ENCODE measurements around the gene RNF167. TPM values are rescaled to one million over a fixed set of nuclear protein-coding genes. Genes with fewer than 3 reads are reported as not detected.

The RNF167 gene
- total and polyA plus RNA-seq, 2 of the 13 experiments (the other 11 are each of a cell fraction or from before 2014, with no cell fraction given), result 44.1 to 45.4 TPM

DNA sequence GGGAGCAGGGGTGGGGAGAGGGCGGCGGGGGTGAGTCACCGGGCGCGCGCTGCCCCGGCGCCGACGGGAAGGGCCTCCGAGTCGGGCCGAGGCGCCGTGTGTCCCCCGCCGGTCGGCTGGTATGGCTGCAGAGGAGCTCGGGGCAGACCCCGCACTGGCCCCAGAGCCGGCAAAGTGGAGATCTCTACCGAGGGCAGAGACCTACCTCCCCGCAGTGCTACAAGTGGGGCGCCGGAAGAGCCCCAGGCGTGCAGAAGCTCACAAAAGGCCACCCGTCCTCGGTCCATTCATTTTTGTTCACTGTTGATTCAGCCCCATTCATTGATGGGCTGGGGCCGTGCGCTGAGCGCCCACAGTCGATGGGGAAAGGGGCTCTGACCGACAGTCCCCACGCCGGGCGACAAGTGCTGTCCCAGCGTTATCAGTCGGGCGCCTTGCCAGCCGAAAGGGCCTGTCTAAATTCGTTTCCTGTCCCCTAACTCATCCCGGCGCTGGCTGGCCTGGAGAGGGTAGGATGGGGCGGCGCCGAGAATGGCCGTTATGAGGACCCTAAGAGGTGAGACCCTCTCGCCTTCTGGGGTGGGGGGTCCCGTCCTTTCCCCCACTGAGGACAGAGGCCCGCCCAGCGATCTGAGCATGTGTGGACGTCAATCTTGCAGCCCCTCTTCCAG lies 10.1 kb downstream of the RNF167 start (continued):
- no peak for TF ChIP-seq NPAS2 (CRISPR knock-in tag; IDR thresholded peaks at IDR 0.05; ENCODE audit: borderline replicate concordance)
- TF ChIP-seq TEAD3 (CRISPR knock-in tag; optimal IDR thresholded peaks at IDR 0.05; ENCODE audit: borderline replicate concordance), result no peak
- TF ChIP-seq NONO (IDR thresholded peaks at IDR 0.05), result no peak
- TF ChIP-seq NONO (CRISPR knock-in tag; conservative IDR thresholded peaks at IDR 0.05), result no peak
- TF ChIP-seq NR2F2 (IDR thresholded peaks at IDR 0.05; ENCODE audit: borderline replicate concordance, low read depth), result no peak
- TF ChIP-seq, protein P1, sequence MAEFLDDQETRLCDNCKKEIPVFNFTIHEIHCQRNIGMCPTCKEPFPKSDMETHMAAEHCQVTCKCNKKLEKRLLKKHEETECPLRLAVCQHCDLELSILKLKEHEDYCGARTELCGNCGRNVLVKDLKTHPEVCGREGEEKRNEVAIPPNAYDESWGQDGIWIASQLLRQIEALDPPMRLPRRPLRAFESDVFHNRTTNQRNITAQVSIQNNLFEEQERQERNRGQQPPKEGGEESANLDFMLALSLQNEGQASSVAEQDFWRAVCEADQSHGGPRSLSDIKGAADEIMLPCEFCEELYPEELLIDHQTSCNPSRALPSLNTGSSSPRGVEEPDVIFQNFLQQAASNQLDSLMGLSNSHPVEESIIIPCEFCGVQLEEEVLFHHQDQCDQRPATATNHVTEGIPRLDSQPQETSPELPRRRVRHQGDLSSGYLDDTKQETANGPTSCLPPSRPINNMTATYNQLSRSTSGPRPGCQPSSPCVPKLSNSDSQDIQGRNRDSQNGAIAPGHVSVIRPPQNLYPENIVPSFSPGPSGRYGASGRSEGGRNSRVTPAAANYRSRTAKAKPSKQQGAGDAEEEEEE (CRISPR knock-in tag; IDR thresholded peaks at IDR 0.05; ENCODE audit: borderline replicate concordance), result no peak
- no peak for TF ChIP-seq STAT5B (CRISPR knock-in tag; IDR thresholded peaks at IDR 0.05)
- TF ChIP-seq, protein P2, sequence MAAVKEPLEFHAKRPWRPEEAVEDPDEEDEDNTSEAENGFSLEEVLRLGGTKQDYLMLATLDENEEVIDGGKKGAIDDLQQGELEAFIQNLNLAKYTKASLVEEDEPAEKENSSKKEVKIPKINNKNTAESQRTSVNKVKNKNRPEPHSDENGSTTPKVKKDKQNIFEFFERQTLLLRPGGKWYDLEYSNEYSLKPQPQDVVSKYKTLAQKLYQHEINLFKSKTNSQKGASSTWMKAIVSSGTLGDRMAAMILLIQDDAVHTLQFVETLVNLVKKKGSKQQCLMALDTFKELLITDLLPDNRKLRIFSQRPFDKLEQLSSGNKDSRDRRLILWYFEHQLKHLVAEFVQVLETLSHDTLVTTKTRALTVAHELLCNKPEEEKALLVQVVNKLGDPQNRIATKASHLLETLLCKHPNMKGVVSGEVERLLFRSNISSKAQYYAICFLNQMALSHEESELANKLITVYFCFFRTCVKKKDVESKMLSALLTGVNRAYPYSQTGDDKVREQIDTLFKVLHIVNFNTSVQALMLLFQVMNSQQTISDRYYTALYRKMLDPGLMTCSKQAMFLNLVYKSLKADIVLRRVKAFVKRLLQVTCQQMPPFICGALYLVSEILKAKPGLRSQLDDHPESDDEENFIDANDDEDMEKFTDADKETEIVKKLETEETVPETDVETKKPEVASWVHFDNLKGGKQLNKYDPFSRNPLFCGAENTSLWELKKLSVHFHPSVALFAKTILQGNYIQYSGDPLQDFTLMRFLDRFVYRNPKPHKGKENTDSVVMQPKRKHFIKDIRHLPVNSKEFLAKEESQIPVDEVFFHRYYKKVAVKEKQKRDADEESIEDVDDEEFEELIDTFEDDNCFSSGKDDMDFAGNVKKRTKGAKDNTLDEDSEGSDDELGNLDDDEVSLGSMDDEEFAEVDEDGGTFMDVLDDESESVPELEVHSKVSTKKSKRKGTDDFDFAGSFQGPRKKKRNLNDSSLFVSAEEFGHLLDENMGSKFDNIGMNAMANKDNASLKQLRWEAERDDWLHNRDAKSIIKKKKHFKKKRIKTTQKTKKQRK (IDR thresholded peaks at IDR 0.05; ENCODE audit: low read length), result no peak
- no peak for TF ChIP-seq ZNF180 (CRISPR knock-in tag; IDR thresholded peaks at IDR 0.05; ENCODE audit: borderline replicate concordance, low read depth)
- TF ChIP-seq ZBED4 (CRISPR knock-in tag; IDR thresholded peaks at IDR 0.05; ENCODE audit: borderline replicate concordance), result no peak
- no peak for TF ChIP-seq ZNF3 (CRISPR knock-in tag; IDR thresholded peaks at IDR 0.05)
- TF ChIP-seq HMGXB3 (CRISPR knock-in tag; IDR thresholded peaks at IDR 0.05; ENCODE audit: borderline replicate concordance), result no peak
- TF ChIP-seq SUZ12 (IDR thresholded peaks at IDR 0.05; ENCODE audit: low read depth, low read length), result no peak
- no peak for TF ChIP-seq HOXA7 (CRISPR knock-in tag; IDR thresholded peaks at IDR 0.05)
- TF ChIP-seq ZNF431 (CRISPR knock-in tag; IDR thresholded peaks at IDR 0.05; ENCODE audit: borderline replicate concordance, low read depth), result no peak
- no peak for TF ChIP-seq MBNL3 (CRISPR knock-in tag; conservative IDR thresholded peaks at IDR 0.05)

Measured in HepG2 (cell line).